Measurements from ENCODE around the gene KAZALD1. TPM values are rescaled to one million over a fixed set of nuclear protein-coding genes. Genes with fewer than 3 reads are reported as not detected.

Gene KAZALD1
- total and polyA plus RNA-seq, 10 of the 15 experiments (the other 5 are each of a cell fraction or from before 2014, with no cell fraction given), result 0.10 to 4.3 (median 1.9) TPM

DNA sequence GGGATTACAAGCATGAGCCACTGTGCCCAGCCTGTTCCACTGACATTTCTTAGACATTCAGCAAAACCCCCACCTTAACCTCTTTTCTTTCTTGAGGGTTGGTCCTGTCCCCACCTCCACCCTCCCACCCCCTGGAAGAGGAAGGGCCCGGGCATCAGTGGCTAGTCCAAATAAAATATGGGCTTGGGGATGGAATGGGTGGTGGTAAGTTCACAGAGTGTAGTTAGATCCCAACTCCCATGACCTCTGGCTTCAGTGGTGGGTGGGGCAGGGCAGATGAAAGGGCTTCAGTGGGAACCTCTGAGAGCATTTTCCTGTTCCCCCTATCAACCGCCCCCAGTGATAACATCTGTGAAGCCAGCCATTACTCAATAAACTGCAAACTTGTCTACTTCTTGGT, 20.9 kb upstream of the KAZALD1 start (continued):
- TF ChIP-seq TCF12 (IDR thresholded peaks at IDR 0.05; ENCODE audit: low read depth, low read length), result no peak

DNA sequence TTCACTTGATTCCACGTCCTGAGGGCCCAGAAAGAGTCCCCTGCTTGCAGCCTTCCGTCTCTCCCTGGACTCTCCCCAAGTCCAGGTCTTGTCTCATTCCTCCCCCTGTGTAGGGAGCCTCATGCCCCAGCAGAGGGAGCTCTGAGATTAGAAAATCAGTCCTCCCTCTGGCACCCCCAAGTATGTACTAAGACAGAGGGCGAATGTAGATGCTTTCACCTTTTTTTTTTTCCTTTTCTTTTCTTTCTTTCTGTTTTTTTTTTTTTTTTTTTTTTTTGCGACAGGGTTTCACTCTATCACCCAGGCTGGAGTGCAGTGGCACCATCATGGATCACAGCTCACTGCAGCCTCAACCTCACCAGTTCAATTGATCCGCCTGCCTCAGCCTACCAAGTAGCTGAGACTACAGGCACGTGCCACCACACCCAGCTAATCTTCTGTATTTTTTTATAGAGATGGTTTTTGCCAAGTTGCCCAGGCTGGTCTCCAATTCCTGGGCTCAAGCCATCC, 20.5 kb upstream of the KAZALD1 start:
- Histone ChIP-seq H3K36me3 (ENCODE audit: control insufficient read depth in 2 of 2, insufficient read depth in 2 of 2, low read length in 1 of 2) (no peaks in the 10 kb centered on the region), H4K20me1 (ENCODE audit: control insufficient read depth, insufficient read depth) (no peaks in the 10 kb centered on the region), H3K9ac (ENCODE audit: control insufficient read depth, insufficient read depth, low read length) (no peak overlapping the region), H3K27me3 (replicated peaks in 1 of 2; ENCODE audit: control insufficient read depth in 2 of 2, insufficient read depth in 2 of 2, low read length in 1 of 2) (no peaks in the 10 kb centered on the region), H3K9me3 (replicated peaks; ENCODE audit: control insufficient read depth, insufficient read depth, low read length) (no peaks in the 10 kb centered on the region), H3K27ac (ENCODE audit: control insufficient read depth, insufficient read depth) (no peak overlapping the region), H3K4me1 (ENCODE audit: control insufficient read depth, insufficient read depth, low read length) (peaks cover 5% of the 10 kb centered on the region; the same call in 1 of the 2 replicates), H3K4me3 (no peak overlapping the region), H3K4me2 (ENCODE audit: control insufficient read depth, insufficient read depth) (no peak overlapping the region), H2AFZ (ENCODE audit: control insufficient read depth, low read depth, low read length) (no peak overlapping the region), H3K79me2 (ENCODE audit: control insufficient read depth, insufficient read depth, low read length) (no peaks in the 10 kb centered on the region)
- no peak for DNase-seq (ENCODE audit: low read depth, low spot score)
- CTCF ChIA-PET, result interaction anchor here (0.5 to 24.4 kb wide), 15 partner anchors 10 to 547 kb away, joined by 3 to 885 read pairs (median 4); partner anchors contain the start of genes DPCD, KAZALD1, PDZD7 and POLL
- SMC1A ChIA-PET (ENCODE audit: uncharacterized antibody, unreplicated experiment), result interaction anchor here (1.0 to 4.2 kb wide), 12 partner anchors 10 to 173 kb away, joined by 3 to 45 read pairs (median 8); partner anchors contain the start of genes KAZALD1, PDZD7 and SFXN3
- in situ Hi-C loops (cut with MboI) (no loop called here), intact Hi-C loops (cut with micrococcal nuclease; ENCODE audit: unreplicated experiment) (loop anchor here (1.0 kb wide), 2 partner anchors 27 to 101 kb away; no protein-coding TSS in a partner anchor)
- RAD21 ChIA-PET (ENCODE audit: unreplicated experiment), result interaction anchor here (0.6 to 5.1 kb wide), 14 partner anchors 10 to 1673 kb away, joined by 3 to 70 read pairs (median 6); partner anchors contain the start of genes ARL3, KAZALD1, PDZD7 and SFXN3
- POLR2A ChIA-PET, result interaction anchor here (0.6 to 3.3 kb wide), 7 partner anchors 21 to 1601 kb away, joined by 3 to 42 read pairs (median 6); partner anchors contain the start of gene KAZALD1
- ATAC-seq, result peak; percentile 89
- WGBS (ENCODE audit: insufficient coverage, insufficient replicate concordance, low lambda C conversion rate, missing lambda C conversion rate), result 23% methylated on average over 5 of the region's 6 CpGs
- FAIRE-seq, result peak; percentile 96
- no TSS peak for BruUV-seq (replicated peaks)
- peak; percentile 41; the same call in 1 of the 3 replicates for TF ChIP-seq POU2F2 (IDR thresholded peaks at IDR 0.05; ENCODE audit: borderline replicate concordance, low read depth, low read length)
- TF ChIP-seq, protein P1, sequence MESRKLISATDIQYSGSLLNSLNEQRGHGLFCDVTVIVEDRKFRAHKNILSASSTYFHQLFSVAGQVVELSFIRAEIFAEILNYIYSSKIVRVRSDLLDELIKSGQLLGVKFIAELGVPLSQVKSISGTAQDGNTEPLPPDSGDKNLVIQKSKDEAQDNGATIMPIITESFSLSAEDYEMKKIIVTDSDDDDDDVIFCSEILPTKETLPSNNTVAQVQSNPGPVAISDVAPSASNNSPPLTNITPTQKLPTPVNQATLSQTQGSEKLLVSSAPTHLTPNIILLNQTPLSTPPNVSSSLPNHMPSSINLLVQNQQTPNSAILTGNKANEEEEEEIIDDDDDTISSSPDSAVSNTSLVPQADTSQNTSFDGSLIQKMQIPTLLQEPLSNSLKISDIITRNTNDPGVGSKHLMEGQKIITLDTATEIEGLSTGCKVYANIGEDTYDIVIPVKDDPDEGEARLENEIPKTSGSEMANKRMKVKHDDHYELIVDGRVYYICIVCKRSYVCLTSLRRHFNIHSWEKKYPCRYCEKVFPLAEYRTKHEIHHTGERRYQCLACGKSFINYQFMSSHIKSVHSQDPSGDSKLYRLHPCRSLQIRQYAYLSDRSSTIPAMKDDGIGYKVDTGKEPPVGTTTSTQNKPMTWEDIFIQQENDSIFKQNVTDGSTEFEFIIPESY (IDR thresholded peaks at IDR 0.05), result no peak
- peak; percentile 50; the same call in 1 of the 2 replicates for TF ChIP-seq YY1 (IDR thresholded peaks at IDR 0.05; ENCODE audit: low read depth, low read length)
- TF ChIP-seq RFX5 (IDR thresholded peaks at IDR 0.05; ENCODE audit: low read depth, low read length), result no peak
- no peak for TF ChIP-seq CBFB (IDR thresholded peaks at IDR 0.05; ENCODE audit: low read depth)
- no peak for TF ChIP-seq NR2C1 (IDR thresholded peaks at IDR 0.05)
- TF ChIP-seq IKZF2 (IDR thresholded peaks at IDR 0.05), result no peak
- TF ChIP-seq MEF2A (IDR thresholded peaks at IDR 0.05; ENCODE audit: insufficient read depth, low read depth, low read length), result no peak
- TF ChIP-seq FOS (IDR thresholded peaks at IDR 0.05; ENCODE audit: borderline replicate concordance, extremely low read depth, insufficient read length), result no peak
- TF ChIP-seq EGR1 (IDR thresholded peaks at IDR 0.05; ENCODE audit: borderline replicate concordance in 1 of 2, low read depth in 2 of 2, low read length in 2 of 2), result no peak
- TF ChIP-seq, protein P2, sequence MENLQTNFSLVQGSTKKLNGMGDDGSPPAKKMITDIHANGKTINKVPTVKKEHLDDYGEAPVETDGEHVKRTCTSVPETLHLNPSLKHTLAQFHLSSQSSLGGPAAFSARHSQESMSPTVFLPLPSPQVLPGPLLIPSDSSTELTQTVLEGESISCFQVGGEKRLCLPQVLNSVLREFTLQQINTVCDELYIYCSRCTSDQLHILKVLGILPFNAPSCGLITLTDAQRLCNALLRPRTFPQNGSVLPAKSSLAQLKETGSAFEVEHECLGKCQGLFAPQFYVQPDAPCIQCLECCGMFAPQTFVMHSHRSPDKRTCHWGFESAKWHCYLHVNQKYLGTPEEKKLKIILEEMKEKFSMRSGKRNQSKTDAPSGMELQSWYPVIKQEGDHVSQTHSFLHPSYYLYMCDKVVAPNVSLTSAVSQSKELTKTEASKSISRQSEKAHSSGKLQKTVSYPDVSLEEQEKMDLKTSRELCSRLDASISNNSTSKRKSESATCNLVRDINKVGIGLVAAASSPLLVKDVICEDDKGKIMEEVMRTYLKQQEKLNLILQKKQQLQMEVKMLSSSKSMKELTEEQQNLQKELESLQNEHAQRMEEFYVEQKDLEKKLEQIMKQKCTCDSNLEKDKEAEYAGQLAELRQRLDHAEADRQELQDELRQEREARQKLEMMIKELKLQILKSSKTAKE (IDR thresholded peaks at IDR 0.05; ENCODE audit: low read depth, poor library complexity, severe bottlenecking), result no peak
- no peak for TF ChIP-seq PAX5 (IDR thresholded peaks at IDR 0.05; ENCODE audit: borderline replicate concordance, low read depth, low read length)
- TF ChIP-seq, protein P3, sequence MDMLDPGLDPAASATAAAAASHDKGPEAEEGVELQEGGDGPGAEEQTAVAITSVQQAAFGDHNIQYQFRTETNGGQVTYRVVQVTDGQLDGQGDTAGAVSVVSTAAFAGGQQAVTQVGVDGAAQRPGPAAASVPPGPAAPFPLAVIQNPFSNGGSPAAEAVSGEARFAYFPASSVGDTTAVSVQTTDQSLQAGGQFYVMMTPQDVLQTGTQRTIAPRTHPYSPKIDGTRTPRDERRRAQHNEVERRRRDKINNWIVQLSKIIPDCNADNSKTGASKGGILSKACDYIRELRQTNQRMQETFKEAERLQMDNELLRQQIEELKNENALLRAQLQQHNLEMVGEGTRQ (IDR thresholded peaks at IDR 0.05; ENCODE audit: borderline replicate concordance, low read depth, low read length), result no peak
- TF ChIP-seq HCFC1 (IDR thresholded peaks at IDR 0.05; ENCODE audit: low read length), result no peak
- TF ChIP-seq, protein P4, sequence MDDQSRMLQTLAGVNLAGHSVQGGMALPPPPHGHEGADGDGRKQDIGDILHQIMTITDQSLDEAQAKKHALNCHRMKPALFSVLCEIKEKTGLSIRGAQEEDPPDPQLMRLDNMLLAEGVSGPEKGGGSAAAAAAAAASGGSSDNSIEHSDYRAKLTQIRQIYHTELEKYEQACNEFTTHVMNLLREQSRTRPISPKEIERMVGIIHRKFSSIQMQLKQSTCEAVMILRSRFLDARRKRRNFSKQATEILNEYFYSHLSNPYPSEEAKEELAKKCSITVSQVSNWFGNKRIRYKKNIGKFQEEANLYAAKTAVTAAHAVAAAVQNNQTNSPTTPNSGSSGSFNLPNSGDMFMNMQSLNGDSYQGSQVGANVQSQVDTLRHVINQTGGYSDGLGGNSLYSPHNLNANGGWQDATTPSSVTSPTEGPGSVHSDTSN (IDR thresholded peaks at IDR 0.05; ENCODE audit: insufficient replicate concordance, low read depth, low read length), result no peak

All from GM12878 (cell line).